Neural progenitor cell (in vitro differentiated cells): Measurements from ENCODE around the gene CFAP57.

Experiments
- EZH2 ChIP-seq: fragments of 200-600 bp; sonication (generic); IDR thresholded peaks from 2 replicates; pipeline ENCODE4 v1.6.1; 2017; ENCODE audit warnings: antibody characterized with exemption, mild to moderate bottlenecking, moderate library complexity
- EZH2phosphoT487 ChIP-seq: fragments of 200-600 bp; sonication (generic); IDR thresholded peaks from 2 replicates; pipeline ENCODE4 v1.6.1; 2017; ENCODE audit warnings: antibody characterized with exemption
- TF ChIP-seq, protein P1 (sequence below): fragments of 200-600 bp; sonication (generic); IDR thresholded peaks from 2 replicates; pipeline ENCODE4 v1.5.1; 2017; ENCODE audit warnings: antibody characterized with exemption, mild to moderate bottlenecking

DNA sequence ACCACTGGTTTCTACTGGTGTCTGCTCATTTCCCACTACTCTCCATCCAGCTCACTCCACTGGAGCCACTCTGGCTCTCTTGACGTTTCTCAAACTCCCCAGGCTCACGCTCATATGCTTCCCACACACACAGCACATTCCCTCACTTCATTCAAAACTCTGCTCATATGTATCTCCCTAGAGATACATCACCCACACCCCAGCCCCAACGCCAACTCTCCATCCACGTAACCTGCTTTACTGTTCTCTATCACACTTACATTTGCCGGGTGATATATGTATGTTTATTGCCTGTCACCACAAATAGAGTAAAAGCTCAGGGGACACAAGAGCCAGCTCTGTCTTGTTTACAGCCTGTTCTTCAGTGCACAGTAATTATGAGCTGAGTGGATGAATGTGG lies 22.2 kb upstream of the CFAP57 start:
- TF ChIP-seq, protein P1, sequence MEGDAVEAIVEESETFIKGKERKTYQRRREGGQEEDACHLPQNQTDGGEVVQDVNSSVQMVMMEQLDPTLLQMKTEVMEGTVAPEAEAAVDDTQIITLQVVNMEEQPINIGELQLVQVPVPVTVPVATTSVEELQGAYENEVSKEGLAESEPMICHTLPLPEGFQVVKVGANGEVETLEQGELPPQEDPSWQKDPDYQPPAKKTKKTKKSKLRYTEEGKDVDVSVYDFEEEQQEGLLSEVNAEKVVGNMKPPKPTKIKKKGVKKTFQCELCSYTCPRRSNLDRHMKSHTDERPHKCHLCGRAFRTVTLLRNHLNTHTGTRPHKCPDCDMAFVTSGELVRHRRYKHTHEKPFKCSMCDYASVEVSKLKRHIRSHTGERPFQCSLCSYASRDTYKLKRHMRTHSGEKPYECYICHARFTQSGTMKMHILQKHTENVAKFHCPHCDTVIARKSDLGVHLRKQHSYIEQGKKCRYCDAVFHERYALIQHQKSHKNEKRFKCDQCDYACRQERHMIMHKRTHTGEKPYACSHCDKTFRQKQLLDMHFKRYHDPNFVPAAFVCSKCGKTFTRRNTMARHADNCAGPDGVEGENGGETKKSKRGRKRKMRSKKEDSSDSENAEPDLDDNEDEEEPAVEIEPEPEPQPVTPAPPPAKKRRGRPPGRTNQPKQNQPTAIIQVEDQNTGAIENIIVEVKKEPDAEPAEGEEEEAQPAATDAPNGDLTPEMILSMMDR = no peak
- TF ChIP-seq EZH2 = no peak
- no peak for TF ChIP-seq EZH2phosphoT487
